ENCODE results near the gene ZBED5. TPM values are rescaled to one million over a fixed set of nuclear protein-coding genes. Genes with fewer than 3 reads are reported as not detected.
"Not testable (repeated sequence)": the region's sequence is repeated elsewhere in the genome, so short reads cannot be mapped to it uniquely, and the experiment has no call there.

The ZBED5 gene
- total RNA-seq, 4 donors from 2014 or later: 13.7 to 38.4 (median 29.7) TPM

GRCh38 chr11:10886652-10887250 lies 28.9 kb upstream of the ZBED5 start:
- 92 to 97% methylated on average over 3 of the region's 3 CpGs for WGBS, 2 donors (ENCODE audit: low coverage in 1 of 2)
- no peaks in the 10 kb centered on the region for H3K36me3 ChIP-seq
- TF ChIP-seq CTCF (IDR thresholded peaks at IDR 0.05): no peak
- TF ChIP-seq EP300 (IDR thresholded peaks at IDR 0.05; ENCODE audit: low read depth): no peak
- TF ChIP-seq POLR2AphosphoS5 (IDR thresholded peaks at IDR 0.05): no peak
- TF ChIP-seq POLR2A (IDR thresholded peaks at IDR 0.05): no peak
- H3K9me3 ChIP-seq: no peaks in the 10 kb centered on the region
- peak overlapping the region; percentile 6 to 53 (median 31) for H3K27ac ChIP-seq
- intact Hi-C loops (cut with DNase I; ENCODE audit: low total_unique reads) (no loop called here), in situ Hi-C loops (cut with MboI; ENCODE audit: low pct_ligation_motif_present in 1 of 4, low pct_unique_long_range_greater_than_20kb in 1 of 4, low sequenced_read_pairs in 3 of 4) (no loop called here)
- no peaks in the 10 kb centered on the region for H3K27me3 ChIP-seq
- peaks cover 0 to 10% (median 4%) of the 10 kb centered on the region in 4 donors for H3K4me1 ChIP-seq
- no peak overlapping the region for H3K4me3 ChIP-seq
- no peak for DNase-seq

DNA sequence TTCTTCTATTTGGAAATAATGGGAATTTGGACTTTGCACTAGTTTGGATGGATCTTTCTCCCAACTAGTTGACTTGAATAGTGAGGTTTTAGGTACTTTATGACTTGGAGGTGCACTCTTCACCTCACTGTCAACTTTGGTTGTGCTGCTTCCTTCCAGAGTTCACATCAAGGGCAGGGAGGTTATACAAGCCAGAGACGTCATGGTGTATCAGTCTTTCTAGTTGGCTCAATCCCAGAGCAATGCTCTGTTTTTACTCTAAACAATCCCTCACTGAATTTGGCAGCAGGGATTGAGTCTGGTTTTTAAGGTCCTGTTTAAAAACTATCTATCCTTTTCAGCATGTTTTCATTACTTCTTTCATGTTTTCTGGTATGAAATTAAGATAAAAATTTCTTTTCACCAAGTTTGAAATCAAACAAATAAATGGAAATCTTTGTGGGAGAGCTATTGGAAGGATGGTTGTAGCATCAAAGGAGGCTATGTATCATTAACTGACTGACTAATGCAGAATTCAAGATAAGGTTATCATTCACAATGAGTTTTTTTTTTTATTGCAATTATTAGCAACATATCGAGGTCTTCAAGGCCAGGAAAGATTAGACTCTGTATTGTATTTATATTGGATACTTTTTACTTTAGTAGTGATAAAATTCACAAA lies 28.0 kb upstream of the ZBED5 start:
- no peaks in the 10 kb centered on the region for H3K27me3 ChIP-seq
- in situ Hi-C loops (cut with MboI; ENCODE audit: low pct_ligation_motif_present in 1 of 4, low pct_unique_long_range_greater_than_20kb in 1 of 4, low sequenced_read_pairs in 3 of 4) (no loop called here), intact Hi-C loops (cut with DNase I; ENCODE audit: low total_unique reads) (no loop called here)
- H3K9me3 ChIP-seq: no peaks in the 10 kb centered on the region
- peak overlapping the region; percentile 6 to 53 (median 31) for H3K27ac ChIP-seq
- peaks cover 0 to 12% (median 7%) of the 10 kb centered on the region in 4 donors for H3K4me1 ChIP-seq
- 39 to 47% methylated on average over 2 of the region's 2 CpGs for WGBS, 2 donors (ENCODE audit: low coverage in 1 of 2)
- H3K36me3 ChIP-seq: no peaks in the 10 kb centered on the region
- DNase-seq: no peak
- TF ChIP-seq POLR2A (IDR thresholded peaks at IDR 0.05): no peak
- peak in 2 of 3 donors; percentile 16 to 52 for TF ChIP-seq POLR2AphosphoS5 (IDR thresholded peaks at IDR 0.05)
- no peak for TF ChIP-seq EP300 (IDR thresholded peaks at IDR 0.05; ENCODE audit: low read depth)
- H3K4me3 ChIP-seq: no peak overlapping the region

- 89 to 94% methylated on average over 2 to 4 of the region's 4 CpGs for WGBS, 2 donors (ENCODE audit: low coverage in 1 of 2)
- intact Hi-C loops (cut with DNase I; ENCODE audit: low total_unique reads); H3K27ac ChIP-seq: not testable (repeated sequence)
Measured at GRCh38 chr11:10884292-10884691, 26.4 kb upstream of the ZBED5 start.

DNA sequence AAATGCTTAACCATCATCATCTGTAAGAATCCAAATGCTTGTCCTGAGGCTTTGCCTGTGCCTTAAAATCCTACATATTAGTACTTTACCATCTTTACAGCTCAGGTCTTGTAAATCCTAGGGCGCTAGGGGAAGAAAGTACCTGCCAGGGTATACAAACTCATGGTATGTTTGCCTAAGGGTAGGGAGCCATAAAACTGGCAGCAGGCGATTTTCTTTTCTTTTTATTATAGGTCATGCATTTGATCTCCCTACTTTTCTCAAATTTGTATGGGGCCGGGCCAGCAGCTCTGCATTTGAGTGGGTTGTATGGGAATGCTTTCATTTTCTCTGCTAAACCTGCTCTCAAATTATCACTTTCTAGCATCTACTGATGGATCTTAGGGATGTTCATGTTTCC lies 24.0 kb upstream of the ZBED5 start:
- intact Hi-C loops (cut with DNase I; ENCODE audit: low total_unique reads) (no loop called here), in situ Hi-C loops (cut with MboI; ENCODE audit: low pct_ligation_motif_present in 1 of 4, low pct_unique_long_range_greater_than_20kb in 1 of 4, low sequenced_read_pairs in 3 of 4) (no loop called here)
- H3K4me3 ChIP-seq: no peak overlapping the region
- DNase-seq: no peak
- no peaks in the 10 kb centered on the region for H3K36me3 ChIP-seq
- no peaks in the 10 kb centered on the region for H3K9me3 ChIP-seq
- H3K27me3 ChIP-seq: no peaks in the 10 kb centered on the region
- no peak for TF ChIP-seq CTCF (IDR thresholded peaks at IDR 0.05)
- 55 to 67% methylated on average over 2 to 3 of the region's 3 CpGs for WGBS, 2 donors (ENCODE audit: low coverage in 1 of 2)
- peaks cover 4 to 18% (median 7%) of the 10 kb centered on the region in 4 donors for H3K4me1 ChIP-seq
- H3K27ac ChIP-seq: no peak overlapping the region

More at GRCh38 chr11:10884292-10884691, 26.4 kb upstream of the ZBED5 start:
- H3K9me3 ChIP-seq; H3K36me3 ChIP-seq; H3K27me3 ChIP-seq; DNase-seq; H3K4me3 ChIP-seq; in situ Hi-C loops (cut with MboI; ENCODE audit: low pct_ligation_motif_present in 1 of 4, low pct_unique_long_range_greater_than_20kb in 1 of 4, low sequenced_read_pairs in 3 of 4): not testable (repeated sequence)
- peaks cover 0 to 12% (median 7%) of the 10 kb centered on the region in 4 donors for H3K4me1 ChIP-seq

DNA sequence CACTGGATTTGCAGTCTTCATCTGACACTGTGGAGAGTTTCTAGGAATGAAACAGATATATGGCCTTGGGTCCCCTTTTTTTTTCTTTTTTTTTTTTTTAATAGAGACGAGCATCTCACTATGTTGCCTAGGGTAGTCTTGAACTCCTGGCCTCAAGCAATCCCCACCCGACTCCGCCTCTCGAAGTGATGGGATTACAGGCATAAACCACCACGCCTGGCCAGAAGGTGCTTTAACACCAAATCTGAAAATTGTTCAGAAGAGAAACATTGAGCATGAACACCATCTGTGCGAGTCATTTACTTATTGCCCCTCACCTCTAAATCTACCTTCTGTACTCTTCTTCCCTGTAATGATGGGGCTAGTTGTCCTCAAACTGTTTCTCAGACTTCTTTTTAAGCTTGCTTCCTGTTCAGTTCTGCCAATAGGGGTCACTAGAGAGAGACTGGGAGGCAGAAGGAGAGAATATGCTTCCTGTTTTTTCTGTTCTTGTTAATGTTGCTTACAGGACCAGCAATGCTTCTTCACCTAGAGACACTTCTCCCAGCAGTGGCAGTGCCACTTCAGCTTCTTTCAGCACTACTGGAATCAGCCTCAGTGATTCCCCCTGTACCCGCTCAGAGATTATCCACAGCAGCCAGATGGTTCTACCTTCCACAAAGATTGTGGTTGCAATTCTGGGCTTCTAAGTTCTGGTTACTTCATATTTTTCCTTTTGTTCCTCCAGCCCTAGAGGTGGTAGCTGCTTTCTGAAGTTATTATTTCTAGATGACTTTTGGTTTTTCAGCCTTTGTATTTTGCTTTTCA lies 20.8 kb upstream of the ZBED5 start:
- Histone ChIP-seq H3K27me3 (no peaks in the 10 kb centered on the region), H3K27ac (peak overlapping the region in 2 of 4 donors; percentile 50 to 61), H3K36me3 (no peaks in the 10 kb centered on the region), H3K9me3 (no peaks in the 10 kb centered on the region), H3K4me1 (peaks cover 0 to 19% (median 4%) of the 10 kb centered on the region in 4 donors), H3K4me3 (no peak overlapping the region)
- no peak for DNase-seq
- 84 to 87% methylated on average over 6 to 7 of the region's 7 CpGs for WGBS, 2 donors (ENCODE audit: low coverage in 1 of 2)
- TF ChIP-seq CTCF (IDR thresholded peaks at IDR 0.05): peak; percentile 69 to 81 (median 76)
- TF ChIP-seq POLR2A (IDR thresholded peaks at IDR 0.05): no peak
- intact Hi-C loops (cut with DNase I; ENCODE audit: low total_unique reads): no loop called here
- in situ Hi-C loops (cut with MboI; ENCODE audit: low pct_ligation_motif_present in 1 of 4, low pct_unique_long_range_greater_than_20kb in 1 of 4, low sequenced_read_pairs in 3 of 4): no loop called here
